GM23338 (cell line): ENCODE data around the gene PNPLA3. TPM values are rescaled to one million over a fixed set of nuclear protein-coding genes. Genes with fewer than 3 reads are reported as not detected.

ENCODE experiments used
- CTCF ChIP-seq, 2 experiments: fragments of 200-600 bp in 1 of 2; sonication (generic) in 1 of 2; conservative IDR thresholded peaks; 2 replicates each; pipeline versions ENCODE4 v1.5.1 to v1.6.1; 2016 to 2017; ENCODE audit warnings: antibody characterized with exemption in 2 of 2, low read depth in 2 of 2, mild to moderate bottlenecking in 2 of 2, moderate library complexity in 1 of 2
- EZH2phosphoT487 ChIP-seq: fragments of 200-600 bp; sonication (generic); IDR thresholded peaks from one replicate; pipeline ENCODE4 v1.8.1; 2018; ENCODE audit warnings: antibody characterized with exemption; ENCODE audit not compliant: unreplicated experiment
- JUNB ChIP-seq: IDR thresholded peaks from one replicate; pipeline ENCODE4 v1.6.1; 2016; ENCODE audit warnings: antibody characterized with exemption; ENCODE audit not compliant: unreplicated experiment
- NANOG ChIP-seq: IDR thresholded peaks from 2 replicates; pipeline ENCODE4 v1.6.1; 2016; ENCODE audit warnings: antibody characterized with exemption, borderline replicate concordance
- POLR2AphosphoS5 ChIP-seq: IDR thresholded peaks from 2 replicates; pipeline ENCODE4 v1.6.1; 2016; ENCODE audit warnings: antibody characterized with exemption, low read depth
- ZNF114 ChIP-seq: fragments of 250-450 bp; sonication (Bioruptor Pico); IDR thresholded peaks from 2 replicates; pipeline ENCODE4 v1.5.0; 2020; ENCODE audit warnings: mild to moderate bottlenecking, moderate library complexity
- ZNF331 ChIP-seq: fragments of 250-450 bp; sonication (Bioruptor Pico); IDR thresholded peaks from 2 replicates; pipeline ENCODE4 v1.5.0; 2020; ENCODE audit warnings: low read depth, mild to moderate bottlenecking, moderate library complexity
- polyA plus RNA-seq: library from polyadenylated mRNA; unstranded; fragments of >200 nt; fragmentation: Nextera tagmentation; extraction: Ambion mirVana; gene quantifications from 2 replicates; pipeline ENCODE4 v1.2.1, GENCODE V29; 2016
- total RNA-seq: library from RNA; depleted of rRNA; stranded (reverse); fragments of >200 nt; shearing (Covaris generic); gene quantifications from 2 replicates; pipeline ENCODE4 v1.2.3, GENCODE V29; 2014
- TF ChIP-seq, protein P1 (sequence below): fragments of 250-450 bp; sonication (Bioruptor Pico); IDR thresholded peaks from 2 replicates; pipeline ENCODE4 v1.5.0; 2020; ENCODE audit warnings: mild to moderate bottlenecking, moderate library complexity
- TF ChIP-seq, protein P2 (sequence below): IDR thresholded peaks from 2 replicates; pipeline ENCODE4 v1.6.1; 2016; ENCODE audit warnings: antibody characterized with exemption

Gene PNPLA3
- total and polyA plus RNA-seq, 2 experiments from 2014 or later, result 17.7 to 23.4 TPM

DNA sequence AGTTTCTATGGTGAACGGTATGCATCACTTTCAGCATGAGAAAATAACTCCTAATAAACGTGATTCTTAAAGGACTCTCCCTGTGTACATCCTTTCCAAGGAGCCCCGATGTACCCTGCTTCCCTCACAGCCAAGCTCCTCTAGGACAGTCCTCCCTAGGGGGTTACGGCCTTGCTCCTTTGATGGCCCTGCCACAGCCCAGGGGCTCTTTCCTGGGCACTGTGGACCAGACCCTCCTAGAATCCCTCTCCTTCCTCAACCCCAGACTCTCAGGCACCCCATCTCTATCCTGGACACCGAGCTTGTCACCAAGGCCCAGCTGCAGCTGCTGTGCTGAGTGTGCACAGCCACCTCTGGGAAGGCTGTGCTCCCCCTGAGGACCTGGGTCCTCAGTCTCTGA lies 27.8 kb downstream of the PNPLA3 start (continued):
- TF ChIP-seq, protein P1, sequence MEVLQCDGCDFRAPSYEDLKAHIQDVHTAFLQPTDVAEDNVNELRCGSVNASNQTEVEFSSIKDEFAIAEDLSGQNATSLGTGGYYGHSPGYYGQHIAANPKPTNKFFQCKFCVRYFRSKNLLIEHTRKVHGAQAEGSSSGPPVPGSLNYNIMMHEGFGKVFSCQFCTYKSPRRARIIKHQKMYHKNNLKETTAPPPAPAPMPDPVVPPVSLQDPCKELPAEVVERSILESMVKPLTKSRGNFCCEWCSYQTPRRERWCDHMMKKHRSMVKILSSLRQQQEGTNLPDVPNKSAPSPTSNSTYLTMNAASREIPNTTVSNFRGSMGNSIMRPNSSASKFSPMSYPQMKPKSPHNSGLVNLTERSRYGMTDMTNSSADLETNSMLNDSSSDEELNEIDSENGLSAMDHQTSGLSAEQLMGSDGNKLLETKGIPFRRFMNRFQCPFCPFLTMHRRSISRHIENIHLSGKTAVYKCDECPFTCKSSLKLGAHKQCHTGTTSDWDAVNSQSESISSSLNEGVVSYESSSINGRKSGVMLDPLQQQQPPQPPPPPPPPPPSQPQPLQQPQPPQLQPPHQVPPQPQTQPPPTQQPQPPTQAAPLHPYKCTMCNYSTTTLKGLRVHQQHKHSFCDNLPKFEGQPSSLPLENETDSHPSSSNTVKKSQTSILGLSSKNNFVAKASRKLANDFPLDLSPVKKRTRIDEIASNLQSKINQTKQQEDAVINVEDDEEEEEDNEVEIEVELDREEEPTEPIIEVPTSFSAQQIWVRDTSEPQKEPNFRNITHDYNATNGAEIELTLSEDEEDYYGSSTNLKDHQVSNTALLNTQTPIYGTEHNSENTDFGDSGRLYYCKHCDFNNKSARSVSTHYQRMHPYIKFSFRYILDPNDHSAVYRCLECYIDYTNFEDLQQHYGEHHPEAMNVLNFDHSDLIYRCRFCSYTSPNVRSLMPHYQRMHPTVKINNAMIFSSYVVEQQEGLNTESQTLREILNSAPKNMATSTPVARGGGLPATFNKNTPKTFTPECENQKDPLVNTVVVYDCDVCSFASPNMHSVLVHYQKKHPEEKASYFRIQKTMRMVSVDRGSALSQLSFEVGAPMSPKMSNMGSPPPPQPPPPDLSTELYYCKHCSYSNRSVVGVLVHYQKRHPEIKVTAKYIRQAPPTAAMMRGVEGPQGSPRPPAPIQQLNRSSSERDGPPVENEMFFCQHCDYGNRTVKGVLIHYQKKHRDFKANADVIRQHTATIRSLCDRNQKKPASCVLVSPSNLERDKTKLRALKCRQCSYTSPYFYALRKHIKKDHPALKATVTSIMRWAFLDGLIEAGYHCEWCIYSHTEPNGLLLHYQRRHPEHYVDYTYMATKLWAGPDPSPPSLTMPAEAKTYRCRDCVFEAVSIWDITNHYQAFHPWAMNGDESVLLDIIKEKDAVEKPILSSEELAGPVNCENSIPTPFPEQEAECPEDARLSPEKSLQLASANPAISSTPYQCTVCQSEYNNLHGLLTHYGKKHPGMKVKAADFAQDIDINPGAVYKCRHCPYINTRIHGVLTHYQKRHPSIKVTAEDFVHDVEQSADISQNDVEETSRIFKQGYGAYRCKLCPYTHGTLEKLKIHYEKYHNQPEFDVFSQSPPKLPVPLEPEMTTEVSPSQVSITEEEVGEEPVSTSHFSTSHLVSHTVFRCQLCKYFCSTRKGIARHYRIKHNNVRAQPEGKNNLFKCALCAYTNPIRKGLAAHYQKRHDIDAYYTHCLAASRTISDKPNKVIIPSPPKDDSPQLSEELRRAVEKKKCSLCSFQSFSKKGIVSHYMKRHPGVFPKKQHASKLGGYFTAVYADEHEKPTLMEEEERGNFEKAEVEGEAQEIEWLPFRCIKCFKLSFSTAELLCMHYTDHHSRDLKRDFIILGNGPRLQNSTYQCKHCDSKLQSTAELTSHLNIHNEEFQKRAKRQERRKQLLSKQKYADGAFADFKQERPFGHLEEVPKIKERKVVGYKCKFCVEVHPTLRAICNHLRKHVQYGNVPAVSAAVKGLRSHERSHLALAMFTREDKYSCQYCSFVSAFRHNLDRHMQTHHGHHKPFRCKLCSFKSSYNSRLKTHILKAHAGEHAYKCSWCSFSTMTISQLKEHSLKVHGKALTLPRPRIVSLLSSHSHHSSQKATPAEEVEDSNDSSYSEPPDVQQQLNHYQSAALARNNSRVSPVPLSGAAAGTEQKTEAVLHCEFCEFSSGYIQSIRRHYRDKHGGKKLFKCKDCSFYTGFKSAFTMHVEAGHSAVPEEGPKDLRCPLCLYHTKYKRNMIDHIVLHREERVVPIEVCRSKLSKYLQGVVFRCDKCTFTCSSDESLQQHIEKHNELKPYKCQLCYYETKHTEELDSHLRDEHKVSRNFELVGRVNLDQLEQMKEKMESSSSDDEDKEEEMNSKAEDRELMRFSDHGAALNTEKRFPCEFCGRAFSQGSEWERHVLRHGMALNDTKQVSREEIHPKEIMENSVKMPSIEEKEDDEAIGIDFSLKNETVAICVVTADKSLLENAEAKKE (CRISPR knock-in tag), result no peak
- no peak for TF ChIP-seq EZH2phosphoT487
- no peak for TF ChIP-seq JUNB
- TF ChIP-seq NANOG, result no peak
- TF ChIP-seq POLR2AphosphoS5, result no peak
- no peak for TF ChIP-seq CTCF (conservative IDR thresholded peaks at IDR 0.05; ENCODE audit: low read depth in 2 of 2)
- no peak for TF ChIP-seq ZNF331 (CRISPR knock-in tag)
- TF ChIP-seq, protein P2, sequence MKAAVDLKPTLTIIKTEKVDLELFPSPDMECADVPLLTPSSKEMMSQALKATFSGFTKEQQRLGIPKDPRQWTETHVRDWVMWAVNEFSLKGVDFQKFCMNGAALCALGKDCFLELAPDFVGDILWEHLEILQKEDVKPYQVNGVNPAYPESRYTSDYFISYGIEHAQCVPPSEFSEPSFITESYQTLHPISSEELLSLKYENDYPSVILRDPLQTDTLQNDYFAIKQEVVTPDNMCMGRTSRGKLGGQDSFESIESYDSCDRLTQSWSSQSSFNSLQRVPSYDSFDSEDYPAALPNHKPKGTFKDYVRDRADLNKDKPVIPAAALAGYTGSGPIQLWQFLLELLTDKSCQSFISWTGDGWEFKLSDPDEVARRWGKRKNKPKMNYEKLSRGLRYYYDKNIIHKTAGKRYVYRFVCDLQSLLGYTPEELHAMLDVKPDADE, result no peak
- no peak for TF ChIP-seq ZNF114 (CRISPR knock-in tag)
